PC-3 (cell line): ENCODE data around the gene TSPEAR. TPM values are rescaled to one million over a fixed set of nuclear protein-coding genes. Genes with fewer than 3 reads are reported as not detected.

Experiments
- ATAC-seq: fragments of 200-7000 bp; cut with Tn5 transposase; 2 replicates; pipeline ENCODE4 v1.9.1; 2020; ENCODE audit warnings: mild to moderate bottlenecking, moderate library complexity
- BruUV-seq: library from RNA; stranded (reverse); fragments of 400-500 nt; replicated peaks from 2 replicates; lab custom pipeline; 2021; lab: Mats Ljungman, UMichigan
- CTCF ChIA-PET: fragments of 300-600 bp; sonication (Branson Sonifier 250); formaldehyde crosslinking; loops from one replicate; lab custom pipeline; 2022; ENCODE audit warnings: antibody characterized with exemption; lab: Charles Lee
- POLR2A ChIA-PET: fragments of 300-600 bp; sonication (Branson Sonifier 250); formaldehyde crosslinking; loops from one replicate; lab custom pipeline; 2022; ENCODE audit warnings: antibody characterized with exemption; ENCODE audit not compliant: unreplicated experiment; lab: Charles Lee
- DNase-seq: peaks from one replicate; pipeline ENCODE4 v3.0.0-alpha.2; 2015
- H2AFZ ChIP-seq: fragments of 300-600 bp; sonication (generic); 2 replicates; pipeline ENCODE4 v1.6.0; 2016; ENCODE audit warnings: antibody characterized with exemption, low read length
- H3F3A ChIP-seq: fragments of 300-600 bp; sonication (generic); one replicate; pipeline ENCODE4 v1.6.0; 2017; ENCODE audit warnings: antibody characterized with exemption, low read length, control low read depth, mild to moderate bottlenecking; ENCODE audit not compliant: unreplicated experiment
- H3K27ac ChIP-seq: fragments of 300-600 bp; sonication (generic); 2 replicates; pipeline ENCODE4 v1.5.1; 2016; ENCODE audit warnings: mild to moderate bottlenecking, low read length
- H3K27me3 ChIP-seq: fragments of 300-600 bp; sonication (generic); 2 replicates; pipeline ENCODE4 v1.6.1; 2016; ENCODE audit warnings: low read length, mixed read lengths
- H3K36me3 ChIP-seq: fragments of 300-600 bp; sonication (generic); 2 replicates; pipeline ENCODE4 v1.6.1; 2016; ENCODE audit warnings: low read depth, mixed run types, low read length, mixed read lengths
- H3K4me1 ChIP-seq: fragments of 300-600 bp; sonication (generic); 2 replicates; pipeline ENCODE4 v1.5.1; 2016; ENCODE audit warnings: low read length; ENCODE audit not compliant: insufficient read depth
- H3K4me2 ChIP-seq: fragments of 300-600 bp; sonication (generic); 2 replicates; pipeline ENCODE4 v1.6.0; 2016; ENCODE audit warnings: low read length
- H3K4me3 ChIP-seq: fragments of 300-600 bp; sonication (generic); 2 replicates; pipeline ENCODE4 v1.5.1; 2016; ENCODE audit warnings: mild to moderate bottlenecking, low read length, mixed read lengths
- H3K79me2 ChIP-seq: fragments of 300-600 bp; sonication (generic); 2 replicates; pipeline ENCODE4 v1.6.1; 2017; ENCODE audit warnings: low read length, mixed read lengths
- H3K9ac ChIP-seq: fragments of 300-600 bp; sonication (generic); 2 replicates; pipeline ENCODE4 v1.6.0; 2016; ENCODE audit warnings: mild to moderate bottlenecking, low read length
- H3K9me2 ChIP-seq: fragments of 300-600 bp; sonication (generic); replicated peaks from 2 replicates; pipeline ENCODE4 v1.6.1; 2016; ENCODE audit warnings: mixed run types, low read length, mixed read lengths
- H3K9me3 ChIP-seq: fragments of 300-600 bp; sonication (generic); 2 replicates; pipeline ENCODE4 v1.6.1; 2016; ENCODE audit warnings: low read length, mixed read lengths
- H4K20me1 ChIP-seq: fragments of 300-600 bp; sonication (generic); 2 replicates; pipeline ENCODE4 v1.6.1; 2016; ENCODE audit warnings: low read length, mixed read lengths
- CTCF ChIP-seq: fragments of 300-600 bp; sonication (generic); conservative IDR thresholded peaks from 2 replicates; pipeline ENCODE4 v1.5.1; 2017; ENCODE audit warnings: antibody characterized with exemption, low read depth, mild to moderate bottlenecking, low read length
- EZH2 ChIP-seq: fragments of 300-600 bp; sonication (generic); IDR thresholded peaks from one replicate; pipeline ENCODE4 v1.6.1; 2017; ENCODE audit warnings: antibody characterized with exemption, mild to moderate bottlenecking, low read length; ENCODE audit not compliant: unreplicated experiment
- EZH2phosphoT487 ChIP-seq: fragments of 300-600 bp; sonication (generic); IDR thresholded peaks from 2 replicates; pipeline ENCODE4 v1.6.1; 2018; ENCODE audit warnings: mild to moderate bottlenecking, antibody characterized with exemption, low read length, borderline replicate concordance
- intact Hi-C: fragments of 100-400 bp; cut with micrococcal nuclease; formaldehyde crosslinking; loops from 2 replicates; pipeline ENCODE4 v1.9.0; 2023
- total RNA-seq: library from RNA; depleted of rRNA; stranded (reverse); fragments of >200 nt; gene quantifications from 2 replicates; pipeline ENCODE4 v1.2.3, GENCODE V29; 2014

Gene TSPEAR
- total RNA-seq, 1 experiment from 2014 or later = 2.1 TPM

- no TSS peak for BruUV-seq
- Histone ChIP-seq H4K20me1 (no peaks in the 10 kb centered on the region), H3K4me2 (no peak overlapping the region), H2AFZ (no peak overlapping the region), H3K9me3 (peaks cover 8% of the 10 kb centered on the region; the same call in 1 of the 2 replicates), H3K79me2 (no peaks in the 10 kb centered on the region), H3K27me3 (no peaks in the 10 kb centered on the region), H3K4me1 (no peaks in the 10 kb centered on the region), H3F3A (no peaks in the 10 kb centered on the region), H3K27ac (no peak overlapping the region), H3K4me3 (no peak overlapping the region), H3K9me2 (no peaks in the 10 kb centered on the region), H3K36me3 (no peaks in the 10 kb centered on the region; the same call in 1 of the 2 replicates), H3K9ac (no peak overlapping the region)
- CTCF ChIA-PET = no interaction called here
- POLR2A ChIA-PET = no interaction called here
- no peak for ATAC-seq
- TF ChIP-seq EZH2phosphoT487 (no peak), EZH2 (no peak), CTCF (no peak)
- intact Hi-C loops = no loop called here
- DNase-seq = no peak
These were observed 190.0 kb downstream of the TSPEAR start for GRCh38 chr21:44521301-44521927.

DNA sequence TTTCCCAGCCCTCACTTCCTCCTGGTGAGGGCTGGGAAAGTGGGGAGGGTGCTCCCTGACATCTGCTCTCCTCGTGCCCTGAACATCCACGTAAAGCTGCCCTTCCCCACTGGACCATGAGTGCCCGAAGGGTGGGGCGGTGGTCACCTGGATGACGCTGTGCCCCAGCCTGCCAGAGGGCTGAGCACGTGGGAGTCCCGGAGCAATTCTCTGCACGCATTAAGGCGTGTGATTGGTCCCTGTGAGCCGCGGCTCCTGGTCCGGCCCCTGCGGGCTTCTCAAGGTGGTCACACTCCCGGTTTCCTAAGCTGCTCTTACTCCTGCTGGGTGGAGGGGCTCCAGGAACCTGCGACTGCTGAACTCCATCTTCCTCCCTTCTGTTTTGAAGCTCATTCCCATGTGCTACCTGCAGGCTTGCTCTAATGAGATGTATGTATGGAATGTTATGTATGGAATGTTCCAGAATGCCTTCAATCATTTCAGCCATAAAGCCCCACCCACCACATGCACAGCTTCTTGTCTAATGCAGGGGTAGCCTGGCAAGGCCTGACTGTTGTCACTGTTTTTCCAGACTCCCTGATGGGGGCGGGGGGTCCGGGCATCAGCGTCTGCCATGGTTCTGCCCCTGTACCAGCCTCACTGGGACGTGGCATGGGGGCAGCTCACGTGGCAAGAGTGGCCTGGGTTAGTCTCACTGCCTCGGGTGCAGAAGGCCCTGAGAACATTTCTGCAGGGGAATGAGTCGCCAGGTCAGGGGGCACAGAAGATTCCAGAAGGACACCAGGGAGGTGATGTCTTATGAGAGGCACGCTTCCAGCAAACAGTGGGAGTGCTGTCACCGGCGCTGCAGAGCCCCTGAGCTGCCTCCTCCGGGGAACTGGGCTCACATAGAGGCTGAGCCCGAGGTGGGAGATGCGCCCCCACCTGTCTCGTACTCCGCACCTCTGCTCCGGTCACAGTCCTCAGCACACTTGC lies 190.8 kb downstream of the TSPEAR start:
- Histone ChIP-seq H4K20me1 (no peaks in the 10 kb centered on the region), H3K9ac (no peak overlapping the region), H3K4me3 (no peak overlapping the region), H3F3A (no peaks in the 10 kb centered on the region), H3K9me3 (peaks cover 8% of the 10 kb centered on the region; the same call in 1 of the 2 replicates), H3K36me3 (no peaks in the 10 kb centered on the region), H3K27ac (no peak overlapping the region), H3K4me1 (no peaks in the 10 kb centered on the region), H3K79me2 (no peaks in the 10 kb centered on the region), H3K27me3 (no peaks in the 10 kb centered on the region), H3K4me2 (no peak overlapping the region), H3K9me2 (no peaks in the 10 kb centered on the region), H2AFZ (no peak overlapping the region)
- ChIA-PET POLR2A (no interaction called here), CTCF (no interaction called here)
- intact Hi-C loops = no loop called here
- DNase-seq (no peak), ATAC-seq (no peak)
- no peak for TF ChIP-seq CTCF
- TF ChIP-seq EZH2 = no peak
- TF ChIP-seq EZH2phosphoT487 = no peak
- BruUV-seq = no TSS peak
